Endometrium (tissue), 2 donors: ENCODE results near the gene AMOTL2.

ENCODE experiments used
- FAIRE-seq: peaks from 2 replicates; lab custom pipeline; 2012; peaks lifted over from hg19 to GRCh38; lab: Jason Lieb, UNC
- donor health status: control.
- donor health status: control.

The AMOTL2 gene

GRCh38 chr3:134374105-134374790 lies at the start of gene AMOTL2:
Gene AMOTL2 (minus strand): TSS chr3:134374447. CDS start chr3:134371433, 3,014 bp downstream.
- FAIRE-seq: no peak

GRCh38 chr3:134423153-134423552 lies 48.9 kb upstream of the AMOTL2 start:
- no peak for FAIRE-seq

GRCh38 chr3:134419960-134420321 lies 45.7 kb upstream of the AMOTL2 start:
- FAIRE-seq: no peak

GRCh38 chr3:134419214-134419959 lies 45.1 kb upstream of the AMOTL2 start:
- no peak for FAIRE-seq

- no peak for FAIRE-seq
These were observed 34.8 kb upstream of the AMOTL2 start for GRCh38 chr3:134409041-134409440.

- no peak for FAIRE-seq
These were observed 33.0 kb upstream of the AMOTL2 start for GRCh38 chr3:134407239-134407625.

- FAIRE-seq: no peak
These were observed 32.3 kb upstream of the AMOTL2 start for GRCh38 chr3:134406331-134407238.

- no peak for FAIRE-seq
These were observed 30.2 kb upstream of the AMOTL2 start for GRCh38 chr3:134404366-134404885.

- FAIRE-seq: no peak
These were observed 23.5 kb upstream of the AMOTL2 start for GRCh38 chr3:134397755-134398154.

GRCh38 chr3:134395103-134395502 lies 20.9 kb upstream of the AMOTL2 start:
- FAIRE-seq: no peak

GRCh38 chr3:134394380-134394779 lies 20.1 kb upstream of the AMOTL2 start:
- FAIRE-seq: no peak

- no peak for FAIRE-seq
These were observed 18.8 kb upstream of the AMOTL2 start for GRCh38 chr3:134393074-134393473.

GRCh38 chr3:134392336-134392983 lies 18.2 kb upstream of the AMOTL2 start:
- no peak for FAIRE-seq

GRCh38 chr3:134389865-134390264 lies 15.6 kb upstream of the AMOTL2 start:
- no peak for FAIRE-seq

- no peak for FAIRE-seq
These were observed 14.7 kb upstream of the AMOTL2 start for GRCh38 chr3:134388788-134389485.

- FAIRE-seq: no peak
These were observed 14.0 kb upstream of the AMOTL2 start for GRCh38 chr3:134388292-134388691.

GRCh38 chr3:134387293-134387692 lies 13.0 kb upstream of the AMOTL2 start:
- no peak for FAIRE-seq

GRCh38 chr3:134384963-134385362 lies 10.7 kb upstream of the AMOTL2 start:
- FAIRE-seq: no peak

GRCh38 chr3:134381831-134382442 lies 7.7 kb upstream of the AMOTL2 start:
- FAIRE-seq: peak; percentile 8

- FAIRE-seq: no peak
These were observed 6.8 kb upstream of the AMOTL2 start for GRCh38 chr3:134381076-134381475.

GRCh38 chr3:134380249-134380648 lies 6.0 kb upstream of the AMOTL2 start:
- FAIRE-seq: no peak
